HepG2 (cell line): Measurements from ENCODE around the gene PHACTR3. TPM values are rescaled to one million over a fixed set of nuclear protein-coding genes. Genes with fewer than 3 reads are reported as not detected.

Experiments used
- ATAC-seq: fragments of 200-7000 bp; cut with Tn5 transposase; 3 replicates; pipeline ENCODE4 v1.9.1; 2020; ENCODE audit warnings: mild to moderate bottlenecking, moderate library complexity
- BruUV-seq: library from RNA; stranded (reverse); fragments of 400-500 nt; replicated peaks from 2 replicates; lab custom pipeline; 2021; lab: Mats Ljungman, UMichigan
- CTCF ChIA-PET: fragments of 300-600 bp; formaldehyde crosslinking; extraction: SDS; loops from one replicate; lab custom pipeline; 2021; ENCODE audit warnings: low total read pairs, inconsistent platforms, low intra/inter-chr PET ratio; lab: Yijun Ruan, JAX
- POLR2A ChIA-PET: fragments of 350-600 bp; sonication (Branson Sonifier 250); formaldehyde crosslinking; loops from one replicate; lab custom pipeline; 2020; ENCODE audit warnings: antibody characterized with exemption, inconsistent platforms; lab: Yijun Ruan, JAX
- DNase-seq: peaks from one replicate; pipeline ENCODE4 v3.0.0-alpha.2; 2015; ENCODE audit warnings: low spot score
- FAIRE-seq: peaks from 3 replicates; lab custom pipeline; 2011; peaks lifted over from hg19 to GRCh38; lab: Jason Lieb, UNC
- H2AFZ ChIP-seq: one replicate; pipeline ENCODE4 v1.6.1; 2011; ENCODE audit warnings: low read length, inconsistent platforms
- H3K27ac ChIP-seq: fragments of 300-600 bp; 3 replicates; pipeline ENCODE4 v1.8.0; 2011; ENCODE audit warnings: mixed run types, mild to moderate bottlenecking, mixed read lengths, low read length, inconsistent platforms; ENCODE audit not compliant: insufficient read depth; ENCODE audit errors: extremely low read length
- H3K27me3 ChIP-seq, 2 experiments: fragments of 200-600 bp in 1 of 2; 2 replicates in 1 of 2; 3 replicates in 1 of 2; pipeline versions ENCODE4 v1.6.0 to v1.8.0; 2011; ENCODE audit warnings: low read length in 2 of 2, mild to moderate bottlenecking in 2 of 2, moderate library complexity in 2 of 2, inconsistent platforms in 1 of 2; ENCODE audit not compliant: insufficient read depth in 2 of 2, control insufficient read depth in 1 of 2
- H3K36me3 ChIP-seq, 2 experiments: fragments of 200-600 bp in 1 of 2; replicated peaks in 1 of 2; 2 replicates in 1 of 2; 3 replicates in 1 of 2; pipeline versions ENCODE4 v1.5.1 to v1.8.0; 2011; ENCODE audit warnings: low read length in 2 of 2, inconsistent platforms in 1 of 2; ENCODE audit not compliant: insufficient read depth in 2 of 2, control insufficient read depth in 1 of 2
- H3K4me1 ChIP-seq: 2 replicates; pipeline ENCODE4 v1.5.1; 2012; ENCODE audit warnings: low read length, inconsistent platforms; ENCODE audit not compliant: insufficient read depth
- H3K4me2 ChIP-seq: 2 replicates; pipeline ENCODE4 v1.6.0; 2011; ENCODE audit warnings: low read depth, low read length, inconsistent platforms
- H3K4me3 ChIP-seq, 3 experiments: fragments of 200-600 bp in 1 of 3; sonication (generic), shearing (Covaris generic) in 1 of 3; replicated peaks in 1 of 3; 2 replicates each; pipeline ENCODE4 v1.5.1; 2011 to 2016; ENCODE audit warnings: low read length in 3 of 3, inconsistent platforms in 2 of 3, low read depth in 2 of 3, mild to moderate bottlenecking in 2 of 3, control low read depth in 1 of 3, mixed read lengths in 1 of 3; ENCODE audit not compliant: insufficient read depth in 1 of 3
- H3K79me2 ChIP-seq: one replicate; pipeline ENCODE4 v1.6.1; 2011; ENCODE audit warnings: low read length, inconsistent platforms; ENCODE audit not compliant: insufficient read depth
- H3K9ac ChIP-seq: 2 replicates; pipeline ENCODE4 v1.6.0; 2011; ENCODE audit warnings: mild to moderate bottlenecking, low read depth, low read length, inconsistent platforms; ENCODE audit not compliant: insufficient read depth
- H3K9me3 ChIP-seq: 2 replicates; pipeline ENCODE4 v1.5.1; 2012; ENCODE audit warnings: mild to moderate bottlenecking, low read length
- H4K20me1 ChIP-seq: 2 replicates; pipeline ENCODE4 v1.6.0; 2011; ENCODE audit warnings: inconsistent platforms, mild to moderate bottlenecking, low read length, moderate library complexity; ENCODE audit not compliant: insufficient read depth
- DMAP1 ChIP-seq: IDR thresholded peaks from 2 replicates; pipeline ENCODE4 v1.6.1; 2016
- HOXA5 ChIP-seq: sonication (generic); formaldehyde crosslinking; IDR thresholded peaks from 2 replicates; pipeline ENCODE4 v1.4.0; 2020; ENCODE audit warnings: missing genetic modification reagents
- KDM5B ChIP-seq: sonication (generic); formaldehyde crosslinking; IDR thresholded peaks from 2 replicates; pipeline ENCODE4 v1.4.0; 2020; ENCODE audit warnings: missing genetic modification reagents, mild to moderate bottlenecking, borderline replicate concordance
- MIER2 ChIP-seq: IDR thresholded peaks from 2 replicates; pipeline ENCODE4 v1.6.1; 2016; ENCODE audit warnings: missing biosample characterization, missing genetic modification reagents
- SPEN ChIP-seq: sonication (generic); formaldehyde crosslinking; IDR thresholded peaks from 2 replicates; pipeline ENCODE4 v1.5.1; 2020; ENCODE audit warnings: low read depth, mild to moderate bottlenecking, missing genetic modification reagents
- SSRP1 ChIP-seq: IDR thresholded peaks from 2 replicates; pipeline ENCODE4 v1.6.1; 2016; ENCODE audit warnings: control low read depth
- ZNF260 ChIP-seq: sonication (generic); formaldehyde crosslinking; IDR thresholded peaks from 2 replicates; pipeline ENCODE4 v1.4.0; 2020; ENCODE audit warnings: missing genetic modification reagents, low read depth, mild to moderate bottlenecking, borderline replicate concordance
- ZNF326 ChIP-seq: sonication (generic); formaldehyde crosslinking; IDR thresholded peaks from 2 replicates; pipeline ENCODE4 v1.4.0; 2020; ENCODE audit warnings: missing genetic modification reagents, borderline replicate concordance
- WGBS: methylation state at CpG from one replicate; pipeline ENCODE4 v1.1.6; 2017; ENCODE audit warnings: low lambda C conversion rate; 5-methylcytosine and 5-hydroxymethylcytosine counted together
- in situ Hi-C: cut with HindIII; loops from 2 replicates; pipeline ENCODE4 v1.10.0; 2017; ENCODE audit warnings: low pct_unique_long_range_greater_than_20kb; ENCODE audit not compliant: extremely low pct_ligation_motif_present
- intact Hi-C: fragments of 100-400 bp; cut with micrococcal nuclease; formaldehyde crosslinking; loops from one replicate; pipeline ENCODE4 v1.10.0; 2022; ENCODE audit not compliant: unreplicated experiment
- polyA plus RNA-seq, 8 experiments: library from polyadenylated mRNA; depleted of rRNA in 3 of 8; stranded (reverse) in 7 of 8; unstranded in 1 of 8; fragments of >200 nt; fragmentation: Illumina TruSeq in 4 of 8; extraction: Trizol in 4 of 8; gene quantifications; 2 replicates each; pipeline versions ENCODE4 v1.2.1 to v1.2.3, GENCODE V29; 2011 to 2016; ENCODE audit warnings: low read depth in 4 of 8, missing spikeins in 1 of 8, mixed read lengths in 1 of 8; ENCODE audit not compliant: insufficient read depth in 1 of 8
- total RNA-seq, 5 experiments: library from RNA; depleted of rRNA; stranded (reverse); fragments of >200 nt; fragmentation: Illumina TruSeq; extraction: Trizol; gene quantifications; 2 replicates each; pipeline ENCODE4 v1.2.3, GENCODE V29; 2016; ENCODE audit warnings: low read depth in 1 of 5
- TF ChIP-seq, protein P1 (sequence below): IDR thresholded peaks from 2 replicates; pipeline ENCODE4 v1.4.0; 2020; ENCODE audit warnings: mild to moderate bottlenecking, missing genetic modification reagents
- TF ChIP-seq, protein P2 (sequence below): sonication (generic); formaldehyde crosslinking; IDR thresholded peaks from 2 replicates; pipeline ENCODE4 v1.9.0; 2021; ENCODE audit warnings: missing genetic modification reagents, borderline replicate concordance
- TF ChIP-seq, protein P3 (sequence below): sonication (generic); formaldehyde crosslinking; IDR thresholded peaks from 2 replicates; pipeline ENCODE4 v1.8.0; 2022; ENCODE audit warnings: missing genetic modification reagents, mild to moderate bottlenecking, borderline replicate concordance
- TF ChIP-seq, protein P4 (sequence below), 2 experiments: sonication (generic) in 1 of 2; formaldehyde crosslinking in 1 of 2; IDR thresholded peaks; 2 replicates each; pipeline versions ENCODE4 v1.5.1 to v1.6.1; 2011 to 2020; ENCODE audit warnings: borderline replicate concordance in 1 of 2, low read depth in 1 of 2, low read length in 1 of 2, mild to moderate bottlenecking in 1 of 2, missing genetic modification reagents in 1 of 2, moderate library complexity in 1 of 2

The PHACTR3 gene
- total and polyA plus RNA-seq, 2 of the 13 experiments (the other 11 are each of a cell fraction or from before 2014, with no cell fraction given) = not detected

DNA sequence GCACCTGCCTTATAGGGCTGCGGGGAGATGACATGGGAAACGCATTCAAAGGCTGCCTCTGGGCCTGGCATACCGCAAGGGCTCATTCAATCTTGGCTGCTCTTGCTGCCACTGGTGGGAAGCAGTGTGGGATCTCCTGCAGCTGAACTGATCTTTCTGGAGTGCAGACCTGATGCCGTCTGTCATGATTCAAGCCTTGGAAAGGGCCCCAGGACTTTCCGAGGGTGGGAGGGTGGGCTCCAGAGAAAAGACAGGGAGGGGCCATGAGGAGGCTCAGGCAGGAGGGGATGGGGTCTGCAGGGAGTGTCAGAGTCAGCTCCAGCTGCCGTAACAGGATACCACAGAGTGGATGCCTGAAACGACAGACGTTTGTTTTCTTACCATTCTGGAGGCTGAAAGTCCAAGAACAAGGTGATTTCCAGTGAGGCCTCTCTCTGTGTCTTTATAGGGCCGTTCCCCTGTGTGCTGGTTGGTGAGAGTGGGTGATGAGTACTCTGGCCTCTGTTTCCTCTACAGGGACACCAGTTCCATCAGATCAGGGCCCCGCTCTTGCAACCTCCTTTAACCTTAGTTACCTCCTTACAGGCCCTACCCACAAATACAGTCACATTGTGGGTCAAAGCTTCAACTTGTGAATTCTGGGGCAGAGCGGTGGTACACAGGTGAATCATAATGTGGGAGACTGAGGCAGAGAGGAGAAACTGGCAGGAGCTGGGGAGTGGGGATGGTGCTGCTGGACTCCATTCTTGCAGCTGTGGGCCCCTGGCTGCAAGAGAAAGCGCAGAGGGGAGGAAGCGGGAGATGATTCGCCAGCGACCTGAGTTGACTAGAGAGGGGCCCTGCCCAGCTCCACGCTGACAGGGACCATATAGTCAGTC, 180.7 kb downstream of the PHACTR3 start (continued):
- TF ChIP-seq, protein P1, sequence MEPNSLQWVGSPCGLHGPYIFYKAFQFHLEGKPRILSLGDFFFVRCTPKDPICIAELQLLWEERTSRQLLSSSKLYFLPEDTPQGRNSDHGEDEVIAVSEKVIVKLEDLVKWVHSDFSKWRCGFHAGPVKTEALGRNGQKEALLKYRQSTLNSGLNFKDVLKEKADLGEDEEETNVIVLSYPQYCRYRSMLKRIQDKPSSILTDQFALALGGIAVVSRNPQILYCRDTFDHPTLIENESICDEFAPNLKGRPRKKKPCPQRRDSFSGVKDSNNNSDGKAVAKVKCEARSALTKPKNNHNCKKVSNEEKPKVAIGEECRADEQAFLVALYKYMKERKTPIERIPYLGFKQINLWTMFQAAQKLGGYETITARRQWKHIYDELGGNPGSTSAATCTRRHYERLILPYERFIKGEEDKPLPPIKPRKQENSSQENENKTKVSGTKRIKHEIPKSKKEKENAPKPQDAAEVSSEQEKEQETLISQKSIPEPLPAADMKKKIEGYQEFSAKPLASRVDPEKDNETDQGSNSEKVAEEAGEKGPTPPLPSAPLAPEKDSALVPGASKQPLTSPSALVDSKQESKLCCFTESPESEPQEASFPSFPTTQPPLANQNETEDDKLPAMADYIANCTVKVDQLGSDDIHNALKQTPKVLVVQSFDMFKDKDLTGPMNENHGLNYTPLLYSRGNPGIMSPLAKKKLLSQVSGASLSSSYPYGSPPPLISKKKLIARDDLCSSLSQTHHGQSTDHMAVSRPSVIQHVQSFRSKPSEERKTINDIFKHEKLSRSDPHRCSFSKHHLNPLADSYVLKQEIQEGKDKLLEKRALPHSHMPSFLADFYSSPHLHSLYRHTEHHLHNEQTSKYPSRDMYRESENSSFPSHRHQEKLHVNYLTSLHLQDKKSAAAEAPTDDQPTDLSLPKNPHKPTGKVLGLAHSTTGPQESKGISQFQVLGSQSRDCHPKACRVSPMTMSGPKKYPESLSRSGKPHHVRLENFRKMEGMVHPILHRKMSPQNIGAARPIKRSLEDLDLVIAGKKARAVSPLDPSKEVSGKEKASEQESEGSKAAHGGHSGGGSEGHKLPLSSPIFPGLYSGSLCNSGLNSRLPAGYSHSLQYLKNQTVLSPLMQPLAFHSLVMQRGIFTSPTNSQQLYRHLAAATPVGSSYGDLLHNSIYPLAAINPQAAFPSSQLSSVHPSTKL = no peak
- TF ChIP-seq HOXA5 (CRISPR knock-in tag) (no peak), KDM5B (CRISPR knock-in tag) (no peak)

- DNase-seq (no peak), FAIRE-seq (no peak), ATAC-seq (no peak)
- Histone ChIP-seq H2AFZ (no peak overlapping the region), H4K20me1 (peaks cover 3% of the 10 kb centered on the region; the same call in 1 of the 2 replicates), H3K27ac (no peak overlapping the region), H3K79me2 (no peaks in the 10 kb centered on the region), H3K9me3 (no peaks in the 10 kb centered on the region), H3K4me2 (no peak overlapping the region), H3K9ac (no peak overlapping the region), H3K4me1 (no peaks in the 10 kb centered on the region), H3K4me3 (no peak overlapping the region), H3K27me3 (0 out of 5 replicates have a peak, but pooled peaks cover 0 to 13% of the 10 kb centered on the region in 2 experiments), H3K36me3 (no peaks in the 10 kb centered on the region)
- ChIA-PET POLR2A (no interaction called here), CTCF (no interaction called here)
- BruUV-seq = no TSS peak
- WGBS = 3% methylated on average over 5 of the region's 6 CpGs
- in situ Hi-C loops (loop anchor here (5.0 kb wide), 1 partner anchor 62 kb away; no protein-coding TSS in a partner anchor), intact Hi-C loops (no loop called here)
- no peak for TF ChIP-seq ZNF260 (CRISPR knock-in tag)
- TF ChIP-seq DMAP1 (CRISPR knock-in tag) = no peak
- TF ChIP-seq MIER2 (CRISPR knock-in tag) = no peak
- TF ChIP-seq, protein P2, sequence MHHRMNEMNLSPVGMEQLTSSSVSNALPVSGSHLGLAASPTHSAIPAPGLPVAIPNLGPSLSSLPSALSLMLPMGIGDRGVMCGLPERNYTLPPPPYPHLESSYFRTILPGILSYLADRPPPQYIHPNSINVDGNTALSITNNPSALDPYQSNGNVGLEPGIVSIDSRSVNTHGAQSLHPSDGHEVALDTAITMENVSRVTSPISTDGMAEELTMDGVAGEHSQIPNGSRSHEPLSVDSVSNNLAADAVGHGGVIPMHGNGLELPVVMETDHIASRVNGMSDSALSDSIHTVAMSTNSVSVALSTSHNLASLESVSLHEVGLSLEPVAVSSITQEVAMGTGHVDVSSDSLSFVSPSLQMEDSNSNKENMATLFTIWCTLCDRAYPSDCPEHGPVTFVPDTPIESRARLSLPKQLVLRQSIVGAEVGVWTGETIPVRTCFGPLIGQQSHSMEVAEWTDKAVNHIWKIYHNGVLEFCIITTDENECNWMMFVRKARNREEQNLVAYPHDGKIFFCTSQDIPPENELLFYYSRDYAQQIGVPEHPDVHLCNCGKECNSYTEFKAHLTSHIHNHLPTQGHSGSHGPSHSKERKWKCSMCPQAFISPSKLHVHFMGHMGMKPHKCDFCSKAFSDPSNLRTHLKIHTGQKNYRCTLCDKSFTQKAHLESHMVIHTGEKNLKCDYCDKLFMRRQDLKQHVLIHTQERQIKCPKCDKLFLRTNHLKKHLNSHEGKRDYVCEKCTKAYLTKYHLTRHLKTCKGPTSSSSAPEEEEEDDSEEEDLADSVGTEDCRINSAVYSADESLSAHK (CRISPR knock-in tag) = no peak
- TF ChIP-seq SPEN = no peak
- TF ChIP-seq, protein P3, sequence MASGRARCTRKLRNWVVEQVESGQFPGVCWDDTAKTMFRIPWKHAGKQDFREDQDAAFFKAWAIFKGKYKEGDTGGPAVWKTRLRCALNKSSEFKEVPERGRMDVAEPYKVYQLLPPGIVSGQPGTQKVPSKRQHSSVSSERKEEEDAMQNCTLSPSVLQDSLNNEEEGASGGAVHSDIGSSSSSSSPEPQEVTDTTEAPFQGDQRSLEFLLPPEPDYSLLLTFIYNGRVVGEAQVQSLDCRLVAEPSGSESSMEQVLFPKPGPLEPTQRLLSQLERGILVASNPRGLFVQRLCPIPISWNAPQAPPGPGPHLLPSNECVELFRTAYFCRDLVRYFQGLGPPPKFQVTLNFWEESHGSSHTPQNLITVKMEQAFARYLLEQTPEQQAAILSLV = no peak
- TF ChIP-seq ZNF326 (CRISPR knock-in tag) = no peak
- TF ChIP-seq SSRP1 (CRISPR knock-in tag) = no peak
- TF ChIP-seq, protein P4, sequence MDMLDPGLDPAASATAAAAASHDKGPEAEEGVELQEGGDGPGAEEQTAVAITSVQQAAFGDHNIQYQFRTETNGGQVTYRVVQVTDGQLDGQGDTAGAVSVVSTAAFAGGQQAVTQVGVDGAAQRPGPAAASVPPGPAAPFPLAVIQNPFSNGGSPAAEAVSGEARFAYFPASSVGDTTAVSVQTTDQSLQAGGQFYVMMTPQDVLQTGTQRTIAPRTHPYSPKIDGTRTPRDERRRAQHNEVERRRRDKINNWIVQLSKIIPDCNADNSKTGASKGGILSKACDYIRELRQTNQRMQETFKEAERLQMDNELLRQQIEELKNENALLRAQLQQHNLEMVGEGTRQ (IDR thresholded peaks at IDR 0.05; ENCODE audit: low read depth, low read length) = no peak
- TF ChIP-seq, protein P4 (CRISPR knock-in tag; IDR thresholded peaks at IDR 0.05; ENCODE audit: borderline replicate concordance) = no peak
Observed at GRCh38 chr20:59785669-59785959, 181.3 kb downstream of the PHACTR3 start.
